Activated T-helper 2 cell treated with anti-CD3 and anti-CD28 coated beads, Interferon-gamma antibody, Interleukin-2, Interleukin-4, amounts not matched to agents 10 μg/mL and 5 μg/mL and 100 μg/mL, durations not matched to agents 14 hours and 24 hours and 36 hours (primary cell): ENCODE results near the gene RHBDF2. TPM values are rescaled to one million over a fixed set of nuclear protein-coding genes. Genes with fewer than 3 reads are reported as not detected.

Experiments used
- DNase-seq: peaks from one replicate; pipeline ENCODE4 v3.0.0; 2021; ENCODE audit warnings: low spot score
- H3K27ac Mint-ChIP-seq: one replicate; pipeline ENCODE4 v1.8.0; 2021; ENCODE audit warnings: mixed read lengths
- H3K27me3 Mint-ChIP-seq: one replicate; pipeline ENCODE4 v1.8.0; 2021; ENCODE audit warnings: low read depth, mixed read lengths
- H3K36me3 Mint-ChIP-seq: one replicate; pipeline ENCODE4 v1.8.0; 2021; ENCODE audit warnings: low read depth, mixed read lengths
- H3K4me1 Mint-ChIP-seq: one replicate; pipeline ENCODE4 v1.8.0; 2021; ENCODE audit warnings: low read depth, mixed read lengths
- H3K4me3 Mint-ChIP-seq: one replicate; pipeline ENCODE4 v1.8.0; 2021; ENCODE audit warnings: low read depth, mild to moderate bottlenecking, moderate library complexity, mixed read lengths
- H3K9me3 Mint-ChIP-seq: one replicate; pipeline ENCODE4 v1.8.0; 2021; ENCODE audit warnings: mixed read lengths
- intact Hi-C: fragments of 100-400 bp; cut with micrococcal nuclease; formaldehyde crosslinking; loops from one replicate; pipeline ENCODE4 v1.15.1; 2023
- total RNA-seq: library from RNA; stranded (reverse); gene quantifications from 2 replicates; pipeline ENCODE4 v1.2.3, GENCODE V29; 2022

RHBDF2 gene
- total RNA-seq, 1 donor from 2014 or later: 45.3 TPM

DNA sequence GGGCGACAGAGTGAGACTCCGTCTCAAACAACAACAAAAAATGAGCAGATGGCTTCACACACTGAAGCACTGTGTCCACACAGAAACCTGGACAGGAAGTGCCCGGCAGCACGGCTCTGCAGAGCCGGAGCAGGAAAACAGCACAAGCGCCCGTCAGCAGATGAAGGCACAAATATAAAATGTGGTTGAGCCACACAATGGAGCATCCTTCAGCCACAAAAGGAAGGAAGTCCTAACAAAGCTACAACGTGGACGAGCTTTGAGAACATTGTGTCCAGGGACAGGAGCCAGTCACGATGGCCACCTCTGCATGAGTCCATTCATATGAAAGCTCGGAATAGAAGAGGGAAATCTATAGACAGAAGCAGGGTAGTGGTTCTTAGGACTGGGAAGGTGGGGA lies 15.7 kb downstream of the RHBDF2 start:
- Mint-ChIP-seq H3K27ac (no peak overlapping the region), H3K9me3 (no peaks in the 10 kb centered on the region)

DNA sequence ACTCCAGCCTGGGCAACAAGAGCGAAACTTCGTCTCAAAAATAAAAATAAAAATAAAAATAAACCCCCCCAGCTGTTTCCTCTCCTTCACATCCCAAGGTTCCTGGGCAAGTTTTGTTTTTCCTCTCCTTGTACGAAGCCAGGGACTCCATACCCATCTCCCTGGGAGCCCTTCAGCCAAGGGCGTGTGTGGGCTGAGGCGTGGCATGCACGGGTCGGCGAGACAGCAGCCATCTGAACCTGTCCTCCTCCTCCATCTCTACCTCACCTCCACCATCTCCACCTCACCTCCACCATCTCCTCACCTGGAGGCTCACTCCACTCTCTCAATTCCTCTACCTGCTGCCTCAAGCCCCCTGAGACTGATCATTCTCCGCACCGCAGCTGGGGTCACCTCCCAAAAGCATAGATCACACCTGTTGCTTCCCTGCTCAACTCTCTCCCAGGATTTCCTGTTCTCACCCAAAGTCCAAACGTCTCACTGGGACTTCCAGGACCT lies 16.9 kb downstream of the RHBDF2 start:
- H3K9me3 Mint-ChIP-seq: no peaks in the 10 kb centered on the region
- no peak for DNase-seq
- no peaks in the 10 kb centered on the region for H3K27me3 Mint-ChIP-seq
- intact Hi-C loops: no loop called here
- no peak overlapping the region for H3K27ac Mint-ChIP-seq
- peaks cover 20% of the 10 kb centered on the region for H3K36me3 Mint-ChIP-seq
- H3K4me3 Mint-ChIP-seq: no peak overlapping the region
- peaks cover 3% of the 10 kb centered on the region for H3K4me1 Mint-ChIP-seq

More for the DNA sequence above, 15.7 kb downstream of the RHBDF2 start:
- no peaks in the 10 kb centered on the region for H3K27me3 Mint-ChIP-seq
- peaks cover 4% of the 10 kb centered on the region for H3K4me1 Mint-ChIP-seq
- no peak overlapping the region for H3K4me3 Mint-ChIP-seq
- peaks cover 20% of the 10 kb centered on the region for H3K36me3 Mint-ChIP-seq
- DNase-seq: no peak
- intact Hi-C loops: no loop called here

- intact Hi-C loops: no loop called here
- H3K36me3 Mint-ChIP-seq: peaks cover 24% of the 10 kb centered on the region
- no peaks in the 10 kb centered on the region for H3K9me3 Mint-ChIP-seq
- no peaks in the 10 kb centered on the region for H3K27me3 Mint-ChIP-seq
- DNase-seq: no peak
- no peak overlapping the region for H3K4me3 Mint-ChIP-seq
- H3K27ac Mint-ChIP-seq: no peak overlapping the region
- peaks cover 2% of the 10 kb centered on the region for H3K4me1 Mint-ChIP-seq
These were observed 20.1 kb downstream of the RHBDF2 start for GRCh38 chr17:76481071-76481655.

- DNase-seq: no peak
- intact Hi-C loops: no loop called here
- H3K36me3 Mint-ChIP-seq: peaks cover 24% of the 10 kb centered on the region
- peaks cover 2% of the 10 kb centered on the region for H3K4me1 Mint-ChIP-seq
- H3K4me3 Mint-ChIP-seq: no peak overlapping the region
- no peaks in the 10 kb centered on the region for H3K9me3 Mint-ChIP-seq
- no peaks in the 10 kb centered on the region for H3K27me3 Mint-ChIP-seq
- H3K27ac Mint-ChIP-seq: no peak overlapping the region
These were observed 20.6 kb downstream of the RHBDF2 start for GRCh38 chr17:76480632-76481031.

GRCh38 chr17:76479515-76480060 lies 21.6 kb downstream of the RHBDF2 start:
- Mint-ChIP-seq H3K9me3 (no peaks in the 10 kb centered on the region), H3K27ac (no peak overlapping the region), H3K36me3 (peaks cover 27% of the 10 kb centered on the region), H3K4me1 (peaks cover 2% of the 10 kb centered on the region), H3K4me3 (no peak overlapping the region), H3K27me3 (no peaks in the 10 kb centered on the region)
- DNase-seq: no peak
- intact Hi-C loops: no loop called here

DNA sequence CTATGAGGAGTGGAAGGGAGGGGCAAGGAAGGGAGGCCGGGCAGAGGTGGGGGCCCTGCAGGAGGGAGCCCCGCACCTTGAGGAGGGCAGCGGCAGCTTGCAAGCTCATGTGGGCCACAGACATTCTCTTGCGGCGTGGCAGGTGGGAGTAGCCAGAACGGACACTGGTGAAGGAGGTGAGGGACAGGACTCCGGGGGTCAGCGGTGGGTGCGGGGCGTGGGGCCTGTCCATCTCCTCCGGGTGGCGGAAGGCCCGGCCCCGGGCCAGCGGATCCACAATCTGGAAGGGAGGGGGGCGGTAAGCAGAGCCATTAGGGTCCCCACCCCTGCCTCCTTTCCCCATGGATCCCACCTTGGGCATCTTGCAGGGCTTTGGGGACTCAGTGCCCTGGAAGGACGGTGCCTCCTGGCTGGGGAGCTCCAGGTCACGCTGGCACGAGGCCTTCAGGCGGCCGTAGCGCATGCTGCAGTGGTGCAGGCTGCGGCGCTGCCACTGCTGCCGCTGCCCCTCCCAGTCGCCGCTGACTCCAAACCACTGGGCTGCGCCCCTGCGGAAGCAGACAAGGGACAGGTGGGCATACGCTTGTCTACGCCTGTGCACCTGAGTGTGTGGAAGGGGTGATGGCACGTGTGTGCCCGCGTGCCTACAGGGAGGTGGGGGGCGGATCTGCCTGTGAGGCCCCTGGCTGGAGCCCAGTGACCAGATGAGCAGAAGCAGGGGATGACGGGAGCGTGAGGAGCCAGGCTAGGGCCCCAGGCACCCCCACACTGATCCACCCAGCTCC lies 22.3 kb downstream of the RHBDF2 start:
- Mint-ChIP-seq H3K4me3 (no peak overlapping the region), H3K27me3 (no peaks in the 10 kb centered on the region), H3K9me3 (no peaks in the 10 kb centered on the region), H3K36me3 (peaks cover 22% of the 10 kb centered on the region), H3K27ac (no peak overlapping the region), H3K4me1 (peaks cover 2% of the 10 kb centered on the region)
- intact Hi-C loops: no loop called here
- no peak for DNase-seq

DNA sequence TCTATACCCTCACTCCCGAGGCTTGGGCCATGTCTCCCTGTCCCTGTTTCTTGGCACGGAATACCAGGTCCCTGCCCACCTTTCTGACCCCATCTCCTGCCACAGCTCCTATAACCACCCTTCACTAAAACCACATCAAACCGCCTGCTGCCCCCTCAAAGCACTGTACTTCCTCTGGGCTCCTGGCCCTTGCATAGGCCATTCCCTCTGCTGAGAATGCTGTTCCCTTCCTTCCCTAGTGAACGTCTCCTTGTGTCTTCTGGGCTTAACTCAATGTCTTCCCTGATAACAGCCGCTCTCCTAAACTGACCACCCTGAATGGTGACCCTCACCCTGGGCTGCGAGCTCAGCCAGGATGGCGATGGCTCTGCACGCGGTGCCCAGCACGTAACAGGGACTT lies 23.1 kb downstream of the RHBDF2 start:
- no peaks in the 10 kb centered on the region for H3K27me3 Mint-ChIP-seq
- H3K4me3 Mint-ChIP-seq: no peak overlapping the region
- no peak for DNase-seq
- peak overlapping the region; percentile 4 for H3K27ac Mint-ChIP-seq
- H3K9me3 Mint-ChIP-seq: no peaks in the 10 kb centered on the region
- intact Hi-C loops: no loop called here
- peaks cover 2% of the 10 kb centered on the region for H3K4me1 Mint-ChIP-seq
- peaks cover 25% of the 10 kb centered on the region for H3K36me3 Mint-ChIP-seq

DNA sequence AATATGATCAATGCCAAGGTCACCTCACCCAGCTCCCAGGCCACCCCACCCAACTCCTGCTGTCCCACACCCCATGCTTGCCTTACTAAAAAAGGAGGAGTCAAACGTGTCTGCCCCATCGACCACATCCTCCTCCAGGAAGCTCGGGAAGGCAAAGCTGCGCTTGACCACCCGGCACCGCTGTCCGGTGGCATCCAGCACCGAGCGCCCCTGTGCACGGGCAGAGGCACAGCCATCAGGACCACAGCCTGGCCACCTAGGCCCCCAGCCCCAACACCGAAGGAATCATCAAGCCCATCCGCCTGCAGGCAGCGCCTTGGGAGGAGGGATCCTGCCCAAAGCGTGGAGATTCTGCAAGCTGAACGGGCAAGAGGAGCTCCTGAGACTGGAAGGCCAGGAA lies 23.6 kb downstream of the RHBDF2 start:
- intact Hi-C loops: no loop called here
- DNase-seq: no peak
- no peak overlapping the region for H3K27ac Mint-ChIP-seq
- H3K4me1 Mint-ChIP-seq: peaks cover 2% of the 10 kb centered on the region
- no peak overlapping the region for H3K4me3 Mint-ChIP-seq
- H3K27me3 Mint-ChIP-seq: no peaks in the 10 kb centered on the region
- peaks cover 28% of the 10 kb centered on the region for H3K36me3 Mint-ChIP-seq
- no peaks in the 10 kb centered on the region for H3K9me3 Mint-ChIP-seq

DNA sequence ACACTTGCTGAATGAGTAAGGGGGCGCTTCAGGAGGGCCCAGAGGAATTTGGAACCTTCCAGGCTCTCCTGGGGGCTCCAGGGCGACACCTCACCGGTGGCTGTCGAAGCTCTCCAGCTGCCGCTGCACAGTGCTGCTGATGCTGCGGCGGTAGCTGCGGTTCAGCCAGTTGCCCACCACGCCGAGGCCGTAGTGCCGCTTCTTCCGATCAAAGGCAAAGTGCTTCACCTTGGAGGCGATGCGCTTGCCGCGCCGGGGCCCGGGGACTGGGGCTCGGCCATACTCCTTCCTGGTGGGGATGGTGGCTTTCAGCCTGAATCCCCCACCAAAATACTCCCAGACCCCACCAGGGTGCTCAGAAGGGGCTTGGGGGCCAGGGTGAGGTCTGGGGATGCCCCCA lies 24.5 kb downstream of the RHBDF2 start:
- H3K4me3 Mint-ChIP-seq: no peak overlapping the region
- no peaks in the 10 kb centered on the region for H3K9me3 Mint-ChIP-seq
- peaks cover 26% of the 10 kb centered on the region for H3K36me3 Mint-ChIP-seq
- no peaks in the 10 kb centered on the region for H3K27me3 Mint-ChIP-seq
- H3K27ac Mint-ChIP-seq: no peak overlapping the region
- DNase-seq: no peak
- intact Hi-C loops: no loop called here
- peaks cover 2% of the 10 kb centered on the region for H3K4me1 Mint-ChIP-seq

GRCh38 chr17:76475302-76475701 lies 25.9 kb downstream of the RHBDF2 start:
- H3K27me3 Mint-ChIP-seq: no peaks in the 10 kb centered on the region
- no peak for DNase-seq

DNA sequence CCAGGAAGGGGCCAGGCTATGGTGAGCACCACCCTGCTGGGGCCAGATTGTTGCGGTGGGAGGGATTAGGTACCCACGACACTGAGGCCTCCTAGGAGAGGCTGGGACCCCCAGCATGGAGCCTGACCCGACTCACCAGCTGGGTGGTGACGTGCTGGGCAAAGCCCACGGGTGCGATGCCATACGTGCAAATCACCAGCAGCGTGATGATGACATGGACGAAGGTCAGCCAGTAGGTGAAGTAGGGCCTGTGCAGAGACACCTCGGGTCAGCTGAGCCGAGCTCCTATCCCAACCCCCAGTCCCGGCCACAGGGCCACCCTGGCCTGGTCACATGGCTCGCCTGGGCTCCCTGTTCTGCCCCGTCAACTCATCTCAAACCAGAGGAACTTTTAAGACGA lies 26.3 kb downstream of the RHBDF2 start:
- Mint-ChIP-seq H3K4me3 (no peak overlapping the region), H3K27me3 (no peaks in the 10 kb centered on the region), H3K27ac (no peak overlapping the region), H3K4me1 (no peaks in the 10 kb centered on the region), H3K36me3 (peaks cover 26% of the 10 kb centered on the region), H3K9me3 (no peaks in the 10 kb centered on the region)
- no peak for DNase-seq
- intact Hi-C loops: no loop called here

More at GRCh38 chr17:76475302-76475701, 25.9 kb downstream of the RHBDF2 start:
- Mint-ChIP-seq H3K4me1 (no peaks in the 10 kb centered on the region), H3K9me3 (no peaks in the 10 kb centered on the region), H3K27ac (no peak overlapping the region), H3K4me3 (no peak overlapping the region), H3K36me3 (peaks cover 26% of the 10 kb centered on the region)
- intact Hi-C loops: no loop called here

DNA sequence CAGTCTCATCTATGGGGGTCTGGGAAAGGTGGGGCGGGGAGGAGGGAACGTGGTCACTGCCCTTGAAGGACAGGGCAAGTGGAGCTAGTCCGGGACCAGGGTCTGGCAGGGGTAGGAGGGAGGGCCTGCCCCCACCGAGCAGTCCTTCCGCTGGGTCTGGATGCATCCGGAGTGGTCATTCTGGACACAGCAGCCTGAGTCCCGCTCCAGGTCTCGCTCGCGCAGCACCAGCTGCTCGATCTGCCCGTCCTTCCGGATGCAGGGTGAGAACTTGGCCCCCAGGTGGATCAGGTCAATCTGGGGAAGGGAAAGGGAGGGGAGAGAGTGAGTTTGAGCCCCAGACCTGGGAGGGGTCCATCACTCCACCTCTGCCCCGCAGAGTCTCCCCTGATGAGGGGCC lies 27.0 kb downstream of the RHBDF2 start:
- no peaks in the 10 kb centered on the region for H3K4me1 Mint-ChIP-seq
- no peaks in the 10 kb centered on the region for H3K27me3 Mint-ChIP-seq
- H3K36me3 Mint-ChIP-seq: peaks cover 26% of the 10 kb centered on the region
- H3K27ac Mint-ChIP-seq: no peak overlapping the region
- H3K4me3 Mint-ChIP-seq: no peak overlapping the region
- no peaks in the 10 kb centered on the region for H3K9me3 Mint-ChIP-seq
- no peak for DNase-seq
- intact Hi-C loops: no loop called here

- intact Hi-C loops: no loop called here
- no peak for DNase-seq
- H3K9me3 Mint-ChIP-seq: no peaks in the 10 kb centered on the region
- H3K36me3 Mint-ChIP-seq: peaks cover 26% of the 10 kb centered on the region
- no peaks in the 10 kb centered on the region for H3K27me3 Mint-ChIP-seq
- no peak overlapping the region for H3K4me3 Mint-ChIP-seq
- H3K27ac Mint-ChIP-seq: no peak overlapping the region
- H3K4me1 Mint-ChIP-seq: no peaks in the 10 kb centered on the region
These were observed 27.7 kb downstream of the RHBDF2 start for GRCh38 chr17:76473541-76473985.
